ENCODE data around the gene MAOB. TPM values are rescaled to one million over a fixed set of nuclear protein-coding genes. Genes with fewer than 3 reads are reported as not detected.
"Not testable (repeated sequence)": the region's sequence is repeated elsewhere in the genome, so short reads cannot be mapped to it uniquely, and the experiment has no call there.

Gene MAOB
- 100 to 1,000 TPM in 5 of 9 donors, 10 to 100 TPM in 4; 64.4 to 163 (median 127) TPM for total RNA-seq
- polyA plus RNA-seq = 10 to 100 TPM; 30.3 to 54.8 TPM
- long read RNA-seq, donor 1, transcript MAOB-201 (15 exons, 2,566 nt) = major isoform, 262 of 351 reads
- long read RNA-seq, donor 1, partial matches to known transcripts = 35 of 351 reads
- long read RNA-seq, donor 1, other reads (novel, unspliced or antisense) = 54 of 351 reads
- long read RNA-seq, donor 2, transcript MAOB-201 (15 exons, 2,566 nt) = major isoform, 452 of 631 reads
- long read RNA-seq, donor 2, partial matches to known transcripts = 74 of 631 reads
- long read RNA-seq, donor 2, other reads (novel, unspliced or antisense) = 105 of 631 reads
- long read RNA-seq, donor 3, transcript MAOB-201 (15 exons, 2,566 nt) = major isoform, 119 of 168 reads
- long read RNA-seq, donor 3, partial matches to known transcripts = 15 of 168 reads
- long read RNA-seq, donor 3, other reads (novel, unspliced or antisense) = 34 of 168 reads

DNA sequence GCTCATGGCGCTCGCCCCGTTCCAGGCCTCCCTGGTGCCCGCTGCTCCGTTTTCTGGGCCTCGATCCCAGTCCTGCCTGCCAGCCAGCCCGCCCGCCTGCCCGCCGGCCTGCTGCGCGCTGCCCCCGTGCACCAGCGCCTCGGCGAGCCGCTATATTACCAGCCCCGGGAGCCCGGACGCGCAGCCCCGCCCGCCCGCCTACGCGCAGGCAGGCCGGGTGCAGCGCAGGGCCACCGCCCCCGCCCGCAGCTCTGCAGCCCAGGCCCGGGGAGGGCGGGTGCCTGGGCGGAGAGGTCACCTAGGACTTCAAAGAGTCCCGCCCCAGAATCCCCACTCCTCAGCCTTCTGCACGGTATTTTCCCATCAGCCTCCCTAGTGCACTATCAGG lies at the start of gene MAOB:
Gene MAOB (minus strand): TSS at position 157 of the 388 bp plus-strand sequence. CDS start 151 bp downstream, at position 6.
- Histone ChIP-seq H3K4me3 (peak within 1 kb of the TSS; percentile 32 to 67 (median 55)), H3K27me3 (peaks cover 0 to 59% (median 0%) of the 10 kb centered on the region in 9 donors), H3K9me3 (no peaks in the 10 kb centered on the region), H3K4me1 (peaks cover 0 to 13% (median 0%) of the 10 kb centered on the region in 12 donors), H3K36me3 (no peaks in the 10 kb centered on the region), H3K27ac (peak within 1 kb of the TSS in 11 of 12 donors; percentile 60 to 85 (median 79))
- ATAC-seq (peak in 3 of 4 donors; percentile 90 to 95 (median 95)), DNase-seq (peak; percentile 53 to 66 (median 58))
- intact Hi-C loops (cut with DNase I) = loop anchor here in 1 of 10 donors (10.0 kb wide), 1 partner anchor 47 kb away; no protein-coding TSS in a partner anchor
- peak in 1 of 2 donors; percentile 29 for TF ChIP-seq POLR2A (IDR thresholded peaks at IDR 0.05)
- TF ChIP-seq, protein P1, sequence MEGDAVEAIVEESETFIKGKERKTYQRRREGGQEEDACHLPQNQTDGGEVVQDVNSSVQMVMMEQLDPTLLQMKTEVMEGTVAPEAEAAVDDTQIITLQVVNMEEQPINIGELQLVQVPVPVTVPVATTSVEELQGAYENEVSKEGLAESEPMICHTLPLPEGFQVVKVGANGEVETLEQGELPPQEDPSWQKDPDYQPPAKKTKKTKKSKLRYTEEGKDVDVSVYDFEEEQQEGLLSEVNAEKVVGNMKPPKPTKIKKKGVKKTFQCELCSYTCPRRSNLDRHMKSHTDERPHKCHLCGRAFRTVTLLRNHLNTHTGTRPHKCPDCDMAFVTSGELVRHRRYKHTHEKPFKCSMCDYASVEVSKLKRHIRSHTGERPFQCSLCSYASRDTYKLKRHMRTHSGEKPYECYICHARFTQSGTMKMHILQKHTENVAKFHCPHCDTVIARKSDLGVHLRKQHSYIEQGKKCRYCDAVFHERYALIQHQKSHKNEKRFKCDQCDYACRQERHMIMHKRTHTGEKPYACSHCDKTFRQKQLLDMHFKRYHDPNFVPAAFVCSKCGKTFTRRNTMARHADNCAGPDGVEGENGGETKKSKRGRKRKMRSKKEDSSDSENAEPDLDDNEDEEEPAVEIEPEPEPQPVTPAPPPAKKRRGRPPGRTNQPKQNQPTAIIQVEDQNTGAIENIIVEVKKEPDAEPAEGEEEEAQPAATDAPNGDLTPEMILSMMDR (IDR thresholded peaks at IDR 0.05) = no peak
- 1 to 21% (median 3%) methylated on average over 18 to 36 of the region's 36 CpGs for WGBS, 4 donors

- H3K27ac ChIP-seq; H3K27me3 ChIP-seq; H3K4me1 ChIP-seq; H3K36me3 ChIP-seq; intact Hi-C loops (cut with DNase I); ATAC-seq; DNase-seq; H3K4me3 ChIP-seq: not testable (repeated sequence)
- WGBS, 4 donors = 85 to 92% (median 90%) methylated on average over 3 of the region's 3 CpGs
- peaks cover 0 to 11% (median 0%) of the 10 kb centered on the region in 12 donors for H3K9me3 ChIP-seq
Measured at GRCh38 chrX:43922032-43922431, 39.8 kb upstream of the MAOB start.

DNA sequence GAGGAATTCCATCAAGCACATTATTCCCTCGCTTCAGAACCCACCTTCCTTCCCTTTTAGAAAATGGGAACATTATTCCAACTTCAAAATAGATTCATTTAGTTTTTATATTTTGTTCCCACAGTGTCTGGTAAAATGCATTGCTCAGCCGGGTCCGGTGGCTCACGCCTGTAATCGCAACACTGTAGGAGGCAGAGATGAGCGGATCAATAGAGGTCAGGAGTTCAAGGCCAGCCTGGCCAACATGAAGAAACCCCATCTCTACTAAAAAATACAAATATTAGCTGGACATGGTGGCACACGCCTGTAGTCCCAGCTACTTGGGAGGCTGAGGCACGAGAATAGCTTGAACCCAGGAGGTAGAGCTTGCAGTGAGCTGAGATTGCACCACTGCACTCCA lies 28.5 kb upstream of the MAOB start:
- WGBS, 4 donors = 77 to 96% (median 88%) methylated on average over 8 of the region's 8 CpGs
- ATAC-seq; H3K36me3 ChIP-seq; H3K4me3 ChIP-seq; H3K9me3 ChIP-seq; intact Hi-C loops (cut with DNase I); H3K4me1 ChIP-seq; DNase-seq; H3K27ac ChIP-seq: not testable (repeated sequence)
- peaks cover 0 to 39% (median 0%) of the 10 kb centered on the region in 9 donors for H3K27me3 ChIP-seq

GRCh38 chrX:43910012-43910411 lies 27.8 kb upstream of the MAOB start:
- Histone ChIP-seq H3K9me3 (no peaks in the 10 kb centered on the region), H3K36me3 (no peaks in the 10 kb centered on the region), H3K27ac (no peak overlapping the region), H3K27me3 (peaks cover 0 to 38% (median 0%) of the 10 kb centered on the region in 9 donors), H3K4me1 (no peaks in the 10 kb centered on the region), H3K4me3 (no peak overlapping the region)
- intact Hi-C loops (cut with DNase I) = no loop called here
- 40 to 79% (median 60%) methylated on average over 1 of the region's 1 CpG for WGBS, 4 donors
- no peak for TF ChIP-seq POLR2A (IDR thresholded peaks at IDR 0.05)
- TF ChIP-seq, protein P1 (IDR thresholded peaks at IDR 0.05) = no peak
- no peak for ATAC-seq
- DNase-seq = no peak

DNA sequence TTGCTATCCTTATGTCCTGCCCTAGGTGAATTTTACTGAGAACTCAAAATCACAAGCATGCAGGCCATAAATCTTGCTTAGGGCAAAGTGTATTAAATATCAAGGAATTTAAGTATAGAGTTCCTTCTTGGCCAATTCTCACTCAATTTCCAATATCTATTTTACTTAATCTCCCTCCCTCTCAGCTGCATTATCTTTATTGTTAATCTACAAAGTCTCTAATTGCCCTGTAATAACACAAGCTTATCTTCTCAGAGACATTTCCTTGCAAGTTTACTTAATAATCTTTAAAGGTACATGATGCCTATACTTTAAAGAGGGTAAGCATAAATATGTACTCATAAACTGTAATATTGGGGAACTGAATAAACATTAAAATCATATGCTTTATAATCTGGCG lies 26.9 kb upstream of the MAOB start:
- Histone ChIP-seq H3K27me3 (peaks cover 0 to 34% (median 0%) of the 10 kb centered on the region in 9 donors), H3K27ac (no peak overlapping the region), H3K4me3 (no peak overlapping the region), H3K4me1 (no peaks in the 10 kb centered on the region), H3K36me3 (no peaks in the 10 kb centered on the region), H3K9me3 (no peaks in the 10 kb centered on the region)
- TF ChIP-seq, protein P1 (IDR thresholded peaks at IDR 0.05) = no peak
- no peak for TF ChIP-seq POLR2A (IDR thresholded peaks at IDR 0.05)
- ATAC-seq (no peak), DNase-seq (no peak)
- intact Hi-C loops (cut with DNase I) = no loop called here
- 86 to 100% (median 97%) methylated on average over 1 of the region's 1 CpG for WGBS, 4 donors

All from heart left ventricle (tissue), 16 donors.